G401.6 (cell line): ENCODE measurements around the gene CATSPER1.
"Not testable (repeated sequence)": the region's sequence is repeated elsewhere in the genome, so short reads cannot be mapped to it uniquely, and the experiment has no call there.

Experiments
- FAIRE-seq: peaks from 2 replicates; lab custom pipeline; 2012; peaks lifted over from hg19 to GRCh38; lab: Jason Lieb, UNC

Gene CATSPER1

DNA sequence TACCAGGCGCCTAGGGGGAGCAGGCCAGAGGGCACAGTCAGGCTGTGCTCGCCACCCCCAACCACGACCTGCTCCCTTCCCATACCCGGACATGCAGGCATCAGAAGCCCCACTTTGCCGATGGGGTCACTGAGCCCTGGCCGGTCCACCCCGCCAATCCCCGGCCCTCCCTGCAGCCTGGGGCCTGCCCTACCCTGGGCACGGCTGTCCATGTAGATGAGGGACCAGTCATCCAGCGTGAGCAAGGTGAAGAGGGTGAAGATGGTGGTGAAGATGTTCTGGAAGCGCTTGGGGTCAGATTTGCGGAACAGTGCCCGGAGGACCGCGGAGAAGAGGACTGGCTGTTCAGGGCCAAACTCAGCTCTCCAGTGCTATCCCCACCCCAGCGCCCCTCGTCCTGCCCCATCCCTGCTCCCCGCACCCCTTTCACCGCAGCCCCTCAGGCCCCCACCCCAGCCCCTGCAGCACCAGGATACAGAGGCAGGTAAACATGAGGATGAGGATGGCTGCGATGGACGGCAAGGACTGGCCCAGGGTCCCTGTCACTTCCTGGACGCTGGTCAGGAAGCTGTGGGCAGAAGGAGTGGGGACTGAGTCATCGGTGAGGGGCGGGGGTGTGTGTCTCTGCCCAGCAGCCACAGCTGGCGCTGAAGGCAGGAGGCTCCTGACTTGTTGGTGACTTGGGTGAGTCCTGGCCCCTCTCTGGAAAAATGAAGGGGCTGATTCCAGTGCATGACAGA is 5.5 kb downstream of the CATSPER1 start:
- no peak for FAIRE-seq

DNA sequence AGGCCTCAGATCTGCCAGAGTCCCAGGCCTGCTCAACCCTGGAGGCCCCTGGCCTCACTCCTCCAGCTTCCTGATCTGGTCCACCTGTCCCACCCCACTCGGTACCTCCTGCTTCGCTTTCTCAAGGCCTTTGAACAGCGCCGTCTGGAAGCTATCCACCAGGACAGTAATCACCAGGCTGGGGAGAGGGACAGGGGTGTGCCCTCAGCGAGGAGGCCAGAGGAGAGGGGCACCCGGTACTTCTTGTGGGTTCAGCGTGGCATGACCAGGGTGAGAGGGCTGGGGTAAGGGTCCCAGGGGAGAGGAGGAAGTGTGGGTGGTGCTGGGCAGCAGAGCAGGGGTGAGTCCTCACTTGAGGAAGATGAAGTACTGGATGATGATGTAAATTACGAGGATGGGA is 6.1 kb downstream of the CATSPER1 start:
- no peak for FAIRE-seq

DNA sequence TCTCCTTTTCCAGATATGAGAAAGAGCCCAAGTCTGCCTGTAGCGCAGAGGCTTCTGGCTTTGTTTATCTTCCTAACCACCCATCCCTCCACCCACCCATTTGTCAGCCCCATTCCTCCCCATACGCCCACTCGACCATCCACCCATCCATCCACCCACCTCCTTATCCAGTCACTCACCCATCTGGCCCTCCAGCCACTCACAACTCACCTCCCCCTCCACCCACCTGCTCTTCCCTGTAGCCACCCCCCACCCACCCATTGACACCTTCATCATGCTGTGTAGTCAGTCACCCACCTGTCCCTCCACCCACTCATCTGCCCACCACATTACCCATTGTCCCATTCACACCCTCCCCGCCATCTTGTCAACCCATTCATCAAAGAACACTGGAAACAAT is 9.0 kb downstream of the CATSPER1 start:
- FAIRE-seq, result no peak

DNA sequence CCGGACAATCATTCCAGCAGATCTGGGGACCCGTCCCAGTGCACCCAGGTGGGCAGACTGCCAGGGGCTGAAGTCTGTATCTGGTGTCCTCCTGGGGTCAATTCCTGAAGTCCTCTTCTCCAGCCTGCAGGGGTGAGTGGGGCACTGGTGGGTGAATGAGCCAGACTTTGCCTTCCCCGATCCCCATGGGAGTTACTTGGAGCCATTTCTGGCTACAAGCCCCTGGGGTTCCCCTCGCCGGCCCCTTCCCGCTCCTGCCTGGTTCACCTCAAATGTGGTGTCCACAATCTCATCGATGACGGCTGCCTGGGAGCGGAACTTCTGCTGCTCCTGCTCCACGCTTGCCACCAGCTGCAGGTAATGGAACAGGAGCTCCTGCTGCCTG is 9.5 kb downstream of the CATSPER1 start:
- FAIRE-seq, result no peak

DNA sequence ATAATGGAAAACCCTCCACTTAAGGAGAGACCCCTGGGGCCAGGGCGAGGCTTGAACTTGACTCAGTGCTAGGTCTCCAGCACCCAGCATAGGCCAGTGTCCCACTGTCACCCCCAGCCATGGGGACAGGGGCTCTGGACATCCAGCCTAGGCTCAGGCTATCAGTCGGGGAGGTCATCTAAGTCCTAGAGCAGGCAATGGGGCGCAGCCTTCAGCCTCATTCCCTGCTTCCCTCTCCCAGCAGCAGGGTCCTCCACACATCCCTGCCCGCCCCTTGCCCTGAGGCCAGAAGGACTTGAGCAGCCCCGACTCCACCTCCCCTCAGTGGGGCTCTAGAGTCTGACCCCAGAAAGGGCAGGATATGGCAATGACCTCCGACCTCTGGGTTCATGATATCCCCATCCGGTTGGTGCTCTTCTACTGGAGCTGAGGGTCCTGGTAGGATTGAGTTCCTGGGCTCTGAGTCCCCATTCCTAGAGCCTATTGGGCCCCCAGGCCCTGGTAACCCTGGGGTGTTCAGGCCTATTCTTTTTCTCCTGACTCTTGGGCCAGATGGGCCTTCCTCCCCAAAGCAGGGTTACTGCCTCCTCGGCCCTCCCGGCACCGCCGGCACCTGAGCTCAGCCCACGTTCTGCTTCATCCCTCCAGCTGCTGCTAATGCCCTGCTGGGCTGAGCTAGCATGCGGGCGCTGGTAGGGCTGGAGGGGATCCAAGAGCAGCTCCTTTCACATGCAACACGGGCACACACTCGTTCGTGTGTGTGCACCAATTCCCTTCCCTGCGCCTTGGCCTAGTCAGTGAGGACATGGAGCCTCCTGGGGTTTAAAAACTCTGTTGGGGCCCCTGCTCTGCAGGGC is 10.1 kb downstream of the CATSPER1 start:
- FAIRE-seq, result no peak

DNA sequence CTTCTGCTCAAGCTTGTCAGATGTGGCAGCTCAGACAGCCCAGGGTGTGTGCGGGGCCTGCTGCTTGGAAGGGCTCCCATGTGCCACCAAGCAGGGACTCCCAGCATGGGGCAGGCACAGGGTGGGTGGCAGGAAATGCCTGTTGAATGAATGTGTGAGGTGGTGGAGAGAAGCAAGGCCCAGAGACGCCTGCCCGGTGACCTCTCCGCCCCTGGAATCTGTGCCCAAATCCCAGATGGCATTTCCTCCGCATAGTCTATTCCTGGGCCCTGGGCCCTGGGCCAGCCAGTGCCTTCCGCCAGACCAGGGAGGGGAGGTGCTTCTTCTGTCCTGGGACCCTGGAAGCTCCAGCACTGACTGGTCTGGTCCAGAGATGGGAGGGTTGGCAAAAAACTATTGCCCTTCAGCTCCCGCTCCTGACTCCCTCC is 10.8 kb downstream of the CATSPER1 start:
- FAIRE-seq, result no peak

DNA sequence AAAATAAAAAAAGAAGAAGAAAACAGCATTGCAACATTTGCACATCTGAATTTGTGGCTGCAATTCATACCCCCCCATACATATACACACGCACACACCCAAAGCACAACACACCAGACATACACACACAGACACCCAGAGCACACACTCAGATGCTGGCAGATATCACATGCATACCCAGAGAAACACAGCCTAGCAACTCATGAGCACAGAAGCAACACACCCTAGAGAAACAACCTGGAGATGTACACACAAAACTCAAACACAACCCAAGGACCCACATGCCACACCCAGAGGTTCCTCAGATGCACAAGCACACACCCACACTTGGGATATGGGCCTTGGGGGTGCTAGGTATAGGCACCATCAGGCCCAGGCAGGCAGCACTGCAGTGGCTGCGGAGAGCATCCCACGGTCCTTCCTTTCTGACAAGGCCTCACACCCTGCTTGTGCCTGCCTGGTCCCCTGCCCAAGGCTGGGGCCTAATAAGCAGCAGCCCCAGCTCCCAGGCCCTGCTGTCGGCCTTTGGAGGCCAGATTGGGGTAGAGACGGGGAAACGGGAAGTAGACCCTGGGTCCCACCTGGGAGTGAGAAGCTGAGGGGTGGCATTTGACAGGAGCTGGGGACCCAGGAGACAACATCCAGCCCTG is 11.3 kb downstream of the CATSPER1 start:
- no peak for FAIRE-seq

DNA sequence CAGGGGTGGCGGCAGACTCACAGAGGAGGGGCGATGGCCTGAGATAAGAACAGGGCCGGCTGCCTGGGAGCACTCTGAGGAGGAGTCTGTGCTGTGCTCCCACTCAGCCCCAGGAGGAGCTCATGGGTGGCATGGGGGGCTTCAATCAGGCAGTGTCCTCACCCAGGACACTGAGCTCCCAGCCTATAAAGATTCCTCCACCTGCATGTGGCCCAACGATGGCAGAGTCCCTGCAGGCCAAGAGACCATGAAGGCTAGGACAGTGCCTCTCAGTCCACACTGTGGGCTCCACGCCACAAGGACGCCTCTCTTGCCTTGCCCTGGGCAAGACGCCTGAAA is 12.5 kb downstream of the CATSPER1 start:
- FAIRE-seq, result no peak

DNA sequence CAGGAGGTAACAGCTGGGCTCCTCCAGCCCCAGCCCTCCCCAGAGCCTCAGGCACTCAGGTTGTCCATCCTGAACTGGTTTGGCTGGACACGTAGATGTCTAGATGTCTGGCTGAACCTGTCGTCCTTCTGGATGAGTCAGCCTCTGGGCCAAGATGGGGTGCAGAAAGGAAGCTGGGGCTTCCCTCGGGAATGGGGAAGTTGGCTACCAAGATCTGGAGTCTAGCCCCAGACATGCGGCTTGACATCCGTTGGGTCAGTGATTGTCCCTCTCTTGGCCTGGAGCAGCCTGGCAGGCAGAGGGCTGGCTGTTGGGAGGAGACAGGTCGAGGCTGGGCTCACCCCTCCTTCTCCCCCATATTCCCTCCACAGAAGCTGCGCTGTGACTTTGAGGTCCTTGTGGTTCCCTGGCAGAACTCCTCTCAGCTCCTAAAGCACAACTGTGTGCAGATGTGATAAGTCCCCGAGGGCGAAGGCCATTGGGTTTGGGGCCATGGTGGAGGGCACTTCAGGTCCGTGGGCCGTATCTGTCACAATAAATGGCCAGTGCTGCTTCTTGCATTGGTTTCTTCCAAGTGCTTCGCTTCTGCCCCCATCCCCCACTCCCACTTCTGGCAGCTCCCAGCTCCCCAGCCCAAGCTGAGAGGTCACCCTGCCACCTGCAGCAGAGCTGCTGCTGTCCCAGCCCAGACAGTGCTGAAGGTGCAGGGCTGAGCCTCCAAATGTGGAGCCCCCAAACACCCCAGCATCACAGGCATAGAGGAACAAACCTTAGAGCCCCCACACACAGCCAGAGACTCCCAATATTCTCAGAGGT is 13.1 kb downstream of the CATSPER1 start:
- no peak for FAIRE-seq

DNA sequence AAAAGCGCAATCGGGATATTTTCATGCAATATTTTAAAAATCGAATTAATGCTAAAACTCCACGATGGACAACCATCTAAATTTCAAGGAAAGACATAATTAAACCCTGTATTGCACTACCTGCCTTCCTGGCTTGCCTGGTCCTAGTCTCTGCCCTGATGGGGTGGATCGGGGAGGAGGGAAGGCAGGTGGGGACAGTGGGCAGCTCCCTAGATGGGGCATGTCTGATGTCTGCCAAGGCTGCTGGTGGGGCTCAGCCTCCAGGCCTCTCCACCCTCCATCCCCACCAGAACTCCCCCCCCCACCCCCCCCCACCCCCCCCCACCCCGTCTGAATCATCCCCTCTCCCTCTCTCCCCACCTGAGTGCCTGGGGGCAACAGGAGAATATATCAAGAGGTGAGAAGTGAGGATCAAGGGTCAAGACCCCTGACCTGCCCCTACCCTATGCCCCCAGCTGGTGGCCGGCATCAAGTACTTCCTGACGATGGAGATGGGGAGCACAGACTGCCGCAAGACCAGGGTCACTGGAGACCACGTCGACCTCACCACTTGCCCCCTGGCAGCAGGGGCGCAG is 13.8 kb downstream of the CATSPER1 start:
- no peak for FAIRE-seq

DNA sequence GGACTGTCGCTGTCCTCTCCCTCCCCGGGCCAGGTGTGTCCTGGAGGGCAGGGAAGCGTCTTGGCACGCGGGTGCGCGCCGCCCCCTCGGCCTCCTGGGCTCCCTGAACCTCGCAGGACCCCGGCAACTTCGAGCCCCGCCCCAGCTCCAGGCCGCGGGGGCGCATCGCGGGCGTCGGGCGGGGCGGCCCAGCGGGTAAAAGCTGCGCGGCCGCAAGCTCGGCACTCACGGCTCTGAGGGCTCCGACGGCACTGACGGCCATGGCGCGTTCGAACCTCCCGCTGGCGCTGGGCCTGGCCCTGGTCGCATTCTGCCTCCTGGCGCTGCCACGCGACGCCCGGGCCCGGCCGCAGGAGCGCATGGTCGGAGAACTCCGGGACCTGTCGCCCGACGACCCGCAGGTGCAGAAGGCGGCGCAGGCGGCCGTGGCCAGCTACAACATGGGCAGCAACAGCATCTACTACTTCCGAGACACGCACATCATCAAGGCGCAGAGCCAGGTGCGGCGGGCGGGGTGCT is 14.4 kb downstream of the CATSPER1 start, which contains the start of gene CST6:
TSS of gene CST6 (plus strand) at position 224 of the 519 bp plus-strand sequence. CDS start at position 261, 37 bp downstream.
- FAIRE-seq, result no peak

DNA sequence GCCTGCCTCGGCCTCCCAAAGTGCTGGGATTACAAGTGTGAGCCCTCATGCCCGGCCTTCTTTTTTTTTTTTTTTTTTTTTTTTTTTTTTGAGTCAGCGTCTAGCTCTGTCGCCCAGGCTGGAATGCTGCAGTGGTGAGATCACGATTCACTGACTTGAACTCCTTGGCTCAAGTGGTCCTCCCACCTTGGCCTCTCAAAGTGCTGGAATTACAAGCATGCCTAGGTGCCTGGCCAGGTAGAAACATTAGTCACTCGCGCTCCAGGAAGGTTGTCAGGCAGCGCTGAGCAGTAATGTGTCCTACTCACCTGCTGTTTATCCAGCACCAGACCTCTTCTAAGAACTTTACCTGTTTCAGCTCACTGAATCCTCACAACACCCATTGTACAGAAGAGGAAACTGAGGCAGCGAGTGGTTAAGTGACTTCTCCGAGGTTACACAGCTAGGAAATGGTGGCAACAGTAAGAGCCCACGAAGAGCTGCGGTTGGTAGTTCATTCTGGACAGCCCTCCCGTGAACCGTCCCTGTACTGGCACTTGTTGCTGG is 15.0 kb downstream of the CATSPER1 start:
- no peak for FAIRE-seq

DNA sequence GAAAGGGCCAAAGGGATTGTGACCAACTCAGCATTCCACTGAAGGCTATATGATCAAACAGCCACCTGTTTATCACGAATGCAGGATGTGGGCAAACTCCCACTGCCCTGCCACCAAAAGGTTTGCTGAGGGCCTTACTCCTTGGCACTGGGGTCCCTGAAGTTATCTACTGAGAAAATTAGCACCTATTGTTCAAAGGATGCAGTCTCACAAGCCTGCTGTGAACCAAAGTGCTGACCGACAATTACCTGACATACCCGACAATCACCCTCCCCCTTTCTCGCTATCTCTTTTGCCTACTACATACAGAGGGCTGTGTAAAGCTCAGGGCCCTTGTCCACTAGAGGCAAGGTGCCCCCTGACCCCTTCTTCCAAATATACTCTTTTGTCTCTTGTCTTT is 16.2 kb downstream of the CATSPER1 start:
- not testable (repeated sequence) for FAIRE-seq

DNA sequence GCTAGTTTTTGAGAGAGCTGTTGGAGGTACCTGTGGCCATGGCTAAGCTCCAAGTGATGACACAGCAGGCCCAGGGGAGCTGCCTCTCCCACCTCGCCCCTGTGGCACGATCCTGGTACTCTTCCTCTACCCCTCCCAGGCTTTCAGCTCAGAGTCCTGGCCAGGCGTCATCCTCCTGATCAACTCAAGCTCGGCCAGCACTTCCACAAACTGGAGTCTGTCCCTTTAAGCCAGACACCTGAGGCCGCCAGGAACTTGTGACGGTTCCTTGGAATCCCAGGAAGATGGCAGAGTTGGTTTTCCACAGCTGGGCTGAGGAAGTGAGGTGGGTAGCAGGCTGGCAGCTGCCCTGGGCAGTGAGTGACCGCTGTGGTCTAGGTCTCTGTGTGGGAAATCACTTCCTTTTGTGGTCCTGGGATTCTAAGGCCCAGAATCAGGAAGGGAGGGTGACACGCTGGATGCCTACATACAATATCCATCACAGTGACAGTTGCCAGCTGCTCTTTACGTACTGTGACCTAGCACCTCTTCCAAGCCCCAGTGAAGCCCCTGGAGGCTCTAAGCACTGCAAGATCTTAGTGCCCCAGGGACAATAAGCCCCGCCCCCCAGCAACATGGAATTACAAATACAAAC is 17.7 kb downstream of the CATSPER1 start:
- FAIRE-seq, result no peak

DNA sequence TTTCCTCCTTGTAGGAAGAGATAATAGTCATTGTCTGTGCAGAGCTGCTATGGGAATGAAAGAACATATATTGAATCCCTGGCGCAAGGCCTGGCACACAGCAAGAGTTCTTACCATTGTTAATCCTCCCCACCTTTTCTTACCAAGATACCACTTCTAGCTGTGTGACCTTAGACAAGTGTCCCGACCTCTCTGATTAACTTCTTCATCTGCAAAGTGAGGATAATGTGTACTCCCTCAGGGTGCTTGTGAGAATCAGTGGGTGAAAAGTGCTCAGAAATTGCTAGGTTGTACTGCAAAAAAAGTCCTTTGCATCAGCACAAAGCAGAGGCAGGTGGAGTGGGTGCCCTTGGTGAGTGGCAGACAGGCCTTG is 18.2 kb downstream of the CATSPER1 start:
- no peak for FAIRE-seq

DNA sequence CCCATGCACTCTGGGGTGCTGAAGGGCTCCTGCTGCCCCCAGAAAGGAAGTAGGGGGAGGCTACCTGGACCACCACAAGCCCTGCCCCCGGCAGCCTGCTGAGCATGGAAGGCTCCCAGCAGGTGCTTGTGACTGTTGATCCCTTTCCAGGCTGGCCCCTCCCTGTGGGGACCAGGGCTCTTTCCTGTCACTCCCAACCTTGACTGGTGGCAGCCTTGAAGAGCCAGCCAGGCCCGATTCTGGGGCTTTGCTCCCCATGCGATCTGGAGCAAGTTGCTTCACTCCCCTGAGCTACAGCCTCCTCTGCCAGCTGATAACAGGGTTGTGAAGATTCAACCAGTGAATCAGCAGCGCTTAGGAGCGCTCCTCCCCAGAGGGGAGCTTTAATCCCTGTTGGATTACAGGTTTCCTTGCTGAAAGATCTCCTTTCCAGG is 19.1 kb downstream of the CATSPER1 start:
- no peak for FAIRE-seq

DNA sequence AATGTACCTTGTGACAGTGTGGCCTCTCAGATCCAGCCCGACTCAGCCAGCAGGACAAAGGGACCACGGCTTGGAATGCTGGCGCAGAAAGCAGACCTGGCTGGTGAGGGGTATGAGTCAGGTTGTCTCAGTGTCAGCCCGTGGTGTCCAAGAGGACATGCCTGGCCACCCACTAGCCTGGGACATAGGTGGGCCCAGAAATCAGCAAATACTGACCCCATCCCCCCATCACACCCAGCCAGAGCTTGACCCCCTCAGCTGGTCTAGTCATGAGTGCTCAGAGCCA is 19.4 kb downstream of the CATSPER1 start:
- FAIRE-seq, result no peak

DNA sequence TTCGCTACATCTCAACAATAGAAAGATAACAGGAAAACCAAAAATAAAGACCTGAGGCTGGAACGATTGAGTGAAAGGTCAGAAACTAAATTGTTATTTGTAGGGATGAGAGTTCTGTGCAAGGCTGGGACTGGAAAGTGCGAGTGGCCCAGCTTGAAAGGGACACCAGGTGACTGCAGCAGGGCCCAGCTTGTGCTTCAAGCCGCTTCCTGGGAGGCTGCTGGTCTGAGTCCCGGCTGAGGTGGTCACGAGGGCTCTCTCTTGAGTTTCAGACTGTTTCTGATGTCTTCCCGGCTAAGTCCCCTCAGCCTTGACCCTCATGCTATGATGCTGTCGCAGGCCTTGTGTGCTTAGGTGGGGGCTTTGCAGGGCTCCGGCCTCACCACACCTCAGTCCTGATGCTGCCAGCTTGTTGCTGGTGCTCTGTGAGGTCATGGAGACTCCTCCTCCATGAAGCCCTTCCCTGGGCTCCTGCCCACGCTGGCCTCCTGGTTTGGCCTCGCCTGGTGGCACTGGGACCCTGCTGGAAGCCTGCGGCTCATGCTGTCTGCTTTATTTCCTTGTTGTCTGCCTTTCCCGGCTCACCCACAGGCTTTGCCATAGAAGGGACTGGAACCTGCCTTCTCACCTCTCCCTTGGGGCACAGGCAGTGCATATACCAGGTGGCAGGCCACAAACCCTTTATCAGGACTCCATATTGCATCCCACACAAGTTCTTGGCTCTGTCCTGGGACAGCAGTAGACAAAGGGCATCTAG is 20.0 kb downstream of the CATSPER1 start:
- FAIRE-seq, result no peak

DNA sequence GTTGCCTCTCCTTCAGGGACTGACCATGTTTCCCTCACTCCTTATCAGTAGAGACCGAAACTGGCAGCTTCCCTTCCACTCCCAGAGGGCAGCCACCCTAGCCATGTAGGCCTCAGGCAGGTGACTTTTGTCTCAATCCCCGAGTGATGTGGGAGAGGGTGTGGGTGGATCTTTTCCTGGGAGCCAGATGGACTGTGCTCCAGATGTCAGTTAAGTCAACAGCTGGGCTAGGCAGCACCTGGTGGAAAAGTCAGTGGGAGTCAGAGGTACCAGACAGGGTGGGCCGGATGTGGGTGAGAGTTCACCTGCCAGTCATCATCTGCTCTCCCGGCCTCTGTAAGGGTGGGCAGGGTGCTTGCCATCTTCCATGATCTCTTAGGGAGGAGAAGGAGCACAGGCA is 22.1 kb downstream of the CATSPER1 start:
- FAIRE-seq, result no peak

DNA sequence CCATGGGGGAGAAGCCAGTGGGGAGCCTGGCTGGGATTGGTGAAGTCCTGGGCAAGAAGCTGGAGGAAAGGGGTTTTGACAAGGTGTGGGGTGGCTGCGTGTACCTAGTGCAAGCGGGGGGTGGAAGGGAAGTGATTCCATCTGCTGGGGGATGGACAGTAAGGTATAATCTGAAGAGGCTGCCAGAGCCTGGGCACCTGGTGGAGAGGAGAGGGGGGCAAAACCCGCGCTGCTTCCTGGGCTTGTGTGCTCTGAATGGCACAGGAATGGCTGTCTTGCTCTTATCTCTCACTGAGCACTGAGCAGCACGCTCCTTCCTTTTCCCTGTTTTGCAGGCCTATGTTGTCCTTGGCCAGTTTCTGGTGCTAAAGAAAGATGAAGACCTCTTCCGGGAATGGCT is 23.0 kb downstream of the CATSPER1 start:
- FAIRE-seq, result no peak
